ENCODE data around the gene HEMGN. TPM values are rescaled to one million over a fixed set of nuclear protein-coding genes. Genes with fewer than 3 reads are reported as not detected.

Gene HEMGN
- total and polyA plus RNA-seq, 2 of the 8 experiments (the other 6 are each of a cell fraction or from before 2014, with no cell fraction given), result not detected

DNA sequence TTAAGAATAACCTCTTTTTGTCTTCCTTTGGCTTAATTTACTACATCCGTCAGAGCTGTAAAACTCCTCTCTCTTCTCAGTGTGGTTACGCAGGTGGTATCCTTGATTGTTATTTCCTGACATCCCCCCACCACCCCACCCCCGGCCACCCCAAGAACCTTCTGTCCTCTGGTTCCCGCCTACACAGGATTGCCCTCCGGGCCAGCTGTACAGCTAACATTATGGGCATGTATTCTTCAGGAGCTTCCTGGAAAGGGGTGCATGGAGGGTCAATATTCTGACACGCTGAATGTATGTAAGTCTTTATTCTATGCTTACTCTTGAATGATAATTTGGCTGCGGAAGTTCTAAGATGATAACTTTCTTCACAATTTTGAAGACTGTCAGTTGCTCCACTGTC is 32.2 kb upstream of the HEMGN start (continued):
- TF ChIP-seq CREB1 (IDR thresholded peaks at IDR 0.05) (no peak), EP300 (IDR thresholded peaks at IDR 0.05; ENCODE audit: borderline replicate concordance in 1 of 2, low read depth in 2 of 2, low read length in 2 of 2) (no peak), TEAD4 (IDR thresholded peaks at IDR 0.05; ENCODE audit: low read depth, low read length) (no peak), KDM5A (IDR thresholded peaks at IDR 0.05; ENCODE audit: low read length) (no peak), RFX5 (IDR thresholded peaks at IDR 0.05; ENCODE audit: borderline replicate concordance, low read depth, low read length) (no peak), POU5F1 (IDR thresholded peaks at IDR 0.05; ENCODE audit: low read depth, low read length) (no peak), TAF1 (IDR thresholded peaks at IDR 0.05; ENCODE audit: low read depth, low read length) (no peak), JUND (IDR thresholded peaks at IDR 0.05; ENCODE audit: low read length) (no peak)
